HCT116 (cell line): Measurements from ENCODE around the gene BCL11B. TPM values are rescaled to one million over a fixed set of nuclear protein-coding genes. Genes with fewer than 3 reads are reported as not detected.
A peak's percentile ranks its signal among the peaks of the same experiment; 100 is the strongest.

ENCODE experiments used
- ATAC-seq: fragments of 200-7000 bp; cut with Tn5 transposase; 2 replicates; pipeline ENCODE4 v1.9.1; 2020; ENCODE audit warnings: mild to moderate bottlenecking, moderate library complexity
- BruUV-seq: library from RNA; stranded (reverse); fragments of 400-500 nt; replicated peaks from 2 replicates; lab custom pipeline; 2021; lab: Mats Ljungman, UMichigan
- CTCF ChIA-PET: fragments of 300-600 bp; sonication (Branson Sonifier 250); formaldehyde crosslinking; loops from one replicate; lab custom pipeline; 2021; ENCODE audit warnings: antibody characterized with exemption; lab: Charles Lee
- POLR2A ChIA-PET: fragments of 300-600, 350-600 bp; sonication (Branson Sonifier 250); formaldehyde crosslinking; loops from one replicate; lab custom pipeline; 2021; ENCODE audit warnings: antibody characterized with exemption; lab: Charles Lee
- RAD21 ChIA-PET, 2 experiments: fragments of 300-600 bp; sonication (Branson Sonifier 250); formaldehyde crosslinking; loops; one replicate each; lab custom pipeline; 2023; ENCODE audit warnings: low total read pairs in 2 of 2; ENCODE audit not compliant: uncharacterized antibody in 2 of 2, unreplicated experiment in 2 of 2, low non-redundant PET in 1 of 2; lab: Charles Lee
- DNase-seq: peaks from one replicate; pipeline ENCODE4 v3.0.0-alpha.2; 2010; ENCODE audit warnings: low read depth, low spot score
- H2AFZ ChIP-seq: fragments of 200-600 bp; shearing (Covaris generic), sonication (generic); 2 replicates; pipeline ENCODE4 v1.6.1; 2017; ENCODE audit warnings: low read depth, mixed run types, mixed read lengths, antibody characterized with exemption, low read length; ENCODE audit not compliant: poor library complexity, severe bottlenecking
- H3K27ac ChIP-seq: 2 replicates; pipeline ENCODE4 v1.5.1; 2012; ENCODE audit warnings: low read depth, low read length
- H3K27me3 ChIP-seq: fragments of 200-600 bp; sonication (generic); 2 replicates; pipeline ENCODE4 v1.6.1; 2016; ENCODE audit warnings: mixed run types, low read length, mixed read lengths; ENCODE audit not compliant: insufficient read depth
- H3K36me3 ChIP-seq, 2 experiments: fragments of 200-500 bp in 1 of 2; fragments of 200-600 bp in 1 of 2; sonication (Bioruptor generic) in 1 of 2; sonication (generic) in 1 of 2; 2 replicates each; pipeline versions ENCODE4 v1.5.1 to v1.6.1; 2014 to 2016; ENCODE audit warnings: low read length in 2 of 2, inconsistent platforms in 1 of 2, mixed read lengths in 1 of 2, mixed run types in 1 of 2; ENCODE audit not compliant: insufficient read depth in 2 of 2, control insufficient read depth in 1 of 2
- H3K4me1 ChIP-seq, 2 experiments: fragments of 200-600 bp in 1 of 2; sonication (generic) in 1 of 2; 2 replicates each; pipeline versions ENCODE4 v1.5.1 to v1.6.1; 2012 to 2017; ENCODE audit warnings: low read length in 2 of 2, inconsistent platforms in 1 of 2, mild to moderate bottlenecking in 1 of 2, mixed read lengths in 1 of 2, mixed run types in 1 of 2, moderate library complexity in 1 of 2; ENCODE audit not compliant: insufficient read depth in 2 of 2, control insufficient read depth in 1 of 2
- H3K4me2 ChIP-seq: fragments of 200-600 bp; sonication (generic); 2 replicates; pipeline ENCODE4 v1.6.1; 2017; ENCODE audit warnings: mixed run types, low read length, mixed read lengths
- H3K4me3 ChIP-seq, 2 experiments: fragments of 200-600 bp in 1 of 2; sonication (generic) in 1 of 2; replicated peaks in 1 of 2; 2 replicates each; pipeline ENCODE4 v1.5.1; 2011 to 2016; ENCODE audit warnings: low read length in 2 of 2, control low read depth in 1 of 2, low read depth in 1 of 2, mild to moderate bottlenecking in 1 of 2, mixed read lengths in 1 of 2, mixed run types in 1 of 2
- H3K79me2 ChIP-seq: fragments of 200-600 bp; sonication (generic); 2 replicates; pipeline ENCODE4 v1.6.1; 2017; ENCODE audit warnings: mild to moderate bottlenecking, mixed run types, low read length, moderate library complexity, mixed read lengths; ENCODE audit not compliant: insufficient read depth
- H3K9ac ChIP-seq: fragments of 200-600 bp; sonication (generic); 2 replicates; pipeline ENCODE4 v1.6.1; 2016; ENCODE audit warnings: low read length, mixed read lengths
- H3K9me2 ChIP-seq: fragments of 200-600 bp; sonication (generic), shearing (Covaris generic); 2 replicates; pipeline ENCODE4 v1.6.1; 2017; ENCODE audit warnings: mixed run types, mild to moderate bottlenecking, moderate library complexity; ENCODE audit not compliant: insufficient read depth
- H3K9me3 ChIP-seq, 2 experiments: fragments of 200-500 bp in 1 of 2; fragments of 200-600 bp in 1 of 2; sonication (Bioruptor generic) in 1 of 2; sonication (generic) in 1 of 2; 2 replicates each; pipeline ENCODE4 v1.6.1; 2014 to 2017; ENCODE audit warnings: low read length in 2 of 2, mixed read lengths in 2 of 2, inconsistent platforms in 1 of 2, low read depth in 1 of 2, mild to moderate bottlenecking in 1 of 2, mixed run types in 1 of 2, moderate library complexity in 1 of 2; ENCODE audit not compliant: control insufficient read depth in 1 of 2, insufficient read depth in 1 of 2
- H4K20me1 ChIP-seq: fragments of 200-600 bp; sonication (generic), shearing (Covaris generic); 2 replicates; pipeline ENCODE4 v1.6.1; 2017; ENCODE audit warnings: mixed run types, mild to moderate bottlenecking, moderate library complexity; ENCODE audit not compliant: insufficient read depth
- ATF3 ChIP-seq: IDR thresholded peaks from 2 replicates; pipeline ENCODE4 v1.6.1; 2012
- CBX3 ChIP-seq: IDR thresholded peaks from 2 replicates; pipeline ENCODE4 v1.6.1; 2012; ENCODE audit warnings: low read depth
- CEBPB ChIP-seq: IDR thresholded peaks from 2 replicates; pipeline ENCODE4 v1.6.1; 2012; ENCODE audit warnings: low read depth
- CTCF ChIP-seq, 3 experiments: fragments of 200-600 bp in 1 of 3; sonication (generic) in 1 of 3; IDR thresholded peaks in 2 of 3; conservative IDR thresholded peaks in 1 of 3; 2 replicates each; pipeline ENCODE4 v1.5.1; 2012 to 2017; ENCODE audit warnings: low read depth in 2 of 3, low read length in 2 of 3, antibody characterized with exemption in 1 of 3, borderline replicate concordance in 1 of 3, control low read depth in 1 of 3, mild to moderate bottlenecking in 1 of 3, mixed read lengths in 1 of 3, mixed run types in 1 of 3, moderate library complexity in 1 of 3; ENCODE audit not compliant: insufficient read depth in 1 of 3
- EGR1 ChIP-seq: IDR thresholded peaks from 2 replicates; pipeline ENCODE4 v1.6.1; 2012; ENCODE audit warnings: low read depth
- ELF1 ChIP-seq: IDR thresholded peaks from 2 replicates; pipeline ENCODE4 v1.6.1; 2012; ENCODE audit warnings: low read depth, borderline replicate concordance
- FOSL1 ChIP-seq: IDR thresholded peaks from 2 replicates; pipeline ENCODE4 v1.6.1; 2012; ENCODE audit warnings: low read depth
- JUND ChIP-seq: IDR thresholded peaks from 2 replicates; pipeline ENCODE4 v1.6.1; 2012
- MAX ChIP-seq: IDR thresholded peaks from 2 replicates; pipeline ENCODE4 v1.6.1; 2012
- POLR2A ChIP-seq: IDR thresholded peaks from 2 replicates; pipeline ENCODE4 v1.7.0; 2011; ENCODE audit warnings: borderline replicate concordance; ENCODE audit not compliant: insufficient read depth, insufficient read length; ENCODE audit errors: extremely low read depth
- POLR2AphosphoS5 ChIP-seq: IDR thresholded peaks from 2 replicates; pipeline ENCODE4 v1.6.1; 2011; ENCODE audit warnings: mild to moderate bottlenecking, low read depth, low read length, moderate library complexity
- RAD21 ChIP-seq: IDR thresholded peaks from 2 replicates; pipeline ENCODE4 v1.6.1; 2012; ENCODE audit warnings: low read depth, mild to moderate bottlenecking
- REST ChIP-seq: IDR thresholded peaks from 2 replicates; pipeline ENCODE4 v1.6.1; 2012; ENCODE audit warnings: low read depth
- SIN3A ChIP-seq: IDR thresholded peaks from 2 replicates; pipeline ENCODE4 v1.6.1; 2012; ENCODE audit warnings: low read depth
- SP1 ChIP-seq: IDR thresholded peaks from 2 replicates; pipeline ENCODE4 v1.6.1; 2012; ENCODE audit warnings: low read depth
- SRF ChIP-seq: IDR thresholded peaks from 2 replicates; pipeline ENCODE4 v1.6.1; 2012; ENCODE audit warnings: low read depth
- TCF7L2 ChIP-seq: IDR thresholded peaks from 2 replicates; pipeline ENCODE4 v1.7.0; 2011; ENCODE audit warnings: borderline replicate concordance, inconsistent platforms; ENCODE audit not compliant: insufficient read depth, insufficient read length; ENCODE audit errors: extremely low read depth
- YY1 ChIP-seq: IDR thresholded peaks from 2 replicates; pipeline ENCODE4 v1.6.1; 2011; ENCODE audit warnings: low read length, low read depth, moderate library complexity, mild to moderate bottlenecking; ENCODE audit not compliant: insufficient replicate concordance; ENCODE audit errors: extremely low read depth
- ZBTB33 ChIP-seq: IDR thresholded peaks from 2 replicates; pipeline ENCODE4 v1.6.1; 2011; ENCODE audit warnings: mild to moderate bottlenecking, low read length, moderate library complexity; ENCODE audit not compliant: insufficient replicate concordance; ENCODE audit errors: extremely low read depth
- ZFX ChIP-seq: fragments of 450-650 bp; IDR thresholded peaks from 2 replicates; pipeline ENCODE4 v1.6.1; 2017
- ZNF274 ChIP-seq: fragments of 200-500 bp; sonication (Bioruptor generic); IDR thresholded peaks from 2 replicates; pipeline ENCODE4 v1.6.1; 2014; ENCODE audit warnings: mild to moderate bottlenecking, low read depth, low read length, inconsistent platforms
- intact Hi-C: fragments of 100-400 bp; cut with micrococcal nuclease; formaldehyde crosslinking; loops from 2 replicates; pipeline ENCODE4 v1.10.0; 2022
- total RNA-seq: library from RNA; stranded (reverse); gene quantifications from one replicate; pipeline ENCODE4 v1.2.1, GENCODE V29; 2021; ENCODE audit not compliant: unreplicated experiment

The BCL11B gene
- total RNA-seq, 1 experiment from 2014 or later, result 1.1 TPM

GRCh38 chr14:99249389-99249788 is 22.6 kb downstream of the BCL11B start:
- BruUV-seq, result no TSS peak
- no peaks in the 10 kb centered on the region; the same call in 1 of the 2 replicates for H3K27me3 ChIP-seq
- POLR2A ChIA-PET, result no interaction called here
- TF ChIP-seq ATF3 (no peak), SP1 (peak; percentile 46; the same call in 1 of the 2 replicates), REST (no peak), ZFX (no peak), POLR2A (no peak), MAX (peak; percentile 43; the same call in 1 of the 2 replicates), ELF1 (no peak), POLR2AphosphoS5 (no peak), CEBPB (0 out of 2 replicates have a peak, but pooled peaks have one; percentile 24), CTCF (IDR thresholded peaks at IDR 0.05 in 2 of 3, conservative IDR thresholded peaks at IDR 0.05 in 1 of 3; ENCODE audit: borderline replicate concordance in 1 of 3, insufficient read depth in 1 of 3, low read depth in 2 of 3, low read length in 2 of 3) (no peak), SIN3A (peak; percentile 46; the same call in 1 of the 2 replicates), YY1 (no peak), CBX3 (peak; percentile 81; the same call in 1 of the 2 replicates), EGR1 (no peak), JUND (peak; percentile 74), RAD21 (no peak), FOSL1 (peak; percentile 70), SRF (no peak), ZNF274 (no peak), ZBTB33 (no peak), TCF7L2 (no peak)

More at GRCh38 chr14:99249389-99249788, 22.6 kb downstream of the BCL11B start:
- no peaks in the 10 kb centered on the region for H3K9me2 ChIP-seq
- H3K4me1 ChIP-seq, result peaks cover 26 to 32% of the 10 kb centered on the region in 2 experiments
- H3K36me3 ChIP-seq, result no peaks in the 10 kb centered on the region
- intact Hi-C loops, result no loop called here
- DNase-seq (no peak), ATAC-seq (peak; percentile 82)
- H2AFZ ChIP-seq, result no peak overlapping the region
- peak overlapping the region; percentile 61 for H3K4me2 ChIP-seq
- H3K27ac ChIP-seq, result no peak overlapping the region
- CTCF ChIA-PET, result no interaction called here
- H3K9ac ChIP-seq, result no peak overlapping the region
- no peaks in the 10 kb centered on the region for H3K79me2 ChIP-seq
- no peaks in the 10 kb centered on the region for H3K9me3 ChIP-seq
- no peak overlapping the region for H3K4me3 ChIP-seq
- RAD21 ChIA-PET, result interaction anchor here in 1 of 2 experiments (0.6 kb wide), 1 partner anchor 25 kb away, joined by 6 read pairs; no protein-coding TSS in a partner anchor
- H4K20me1 ChIP-seq, result no peaks in the 10 kb centered on the region
